GM12878 (cell line): ENCODE measurements around the gene C16orf74. TPM values are rescaled to one million over a fixed set of nuclear protein-coding genes. Genes with fewer than 3 reads are reported as not detected.

Source experiments
- ATAC-seq: fragments of 200-7000 bp; cut with Tn5 transposase; 3 replicates; pipeline ENCODE4 v1.9.1; 2020; ENCODE audit warnings: mild to moderate bottlenecking, moderate library complexity
- BruUV-seq: library from RNA; stranded (reverse); fragments of 400-500 nt; replicated peaks from 2 replicates; lab custom pipeline; 2021; lab: Mats Ljungman, UMichigan
- CTCF ChIA-PET: fragments of 300-600 bp; sonication (Branson Sonifier 250); formaldehyde crosslinking; extraction: SDS; loops from one replicate; lab custom pipeline; 2021; ENCODE audit warnings: inconsistent platforms; lab: Yijun Ruan, JAX
- POLR2A ChIA-PET: fragments of 350-600 bp; formaldehyde crosslinking; extraction: SDS; loops from one replicate; lab custom pipeline; 2021; ENCODE audit warnings: inconsistent platforms; lab: Charles Lee
- RAD21 ChIA-PET: fragments of 300-600 bp; sonication (Branson Sonifier 250); formaldehyde crosslinking; loops from one replicate; lab custom pipeline; 2023; ENCODE audit warnings: antibody characterized with exemption; ENCODE audit not compliant: unreplicated experiment; lab: Charles Lee
- SMC1A ChIA-PET: fragments of 300-600 bp; sonication (Branson Sonifier 250); formaldehyde crosslinking; loops from one replicate; lab custom pipeline; 2023; ENCODE audit not compliant: unreplicated experiment, uncharacterized antibody; lab: Charles Lee
- DNase-seq: peaks from one replicate; pipeline ENCODE4 v3.0.0-alpha.2; 2011; ENCODE audit warnings: low read depth, low spot score
- FAIRE-seq: peaks from 3 replicates; lab custom pipeline; 2011; peaks lifted over from hg19 to GRCh38; lab: Jason Lieb, UNC
- H2AFZ ChIP-seq: 2 replicates; pipeline ENCODE4 v1.6.0; 2011; ENCODE audit warnings: low read depth, low read length, control low read depth; ENCODE audit not compliant: control insufficient read depth
- H3K27ac ChIP-seq: 2 replicates; pipeline ENCODE4 v1.5.1; 2011; ENCODE audit warnings: control low read depth; ENCODE audit not compliant: control insufficient read depth, insufficient read depth
- H3K27me3 ChIP-seq, 2 experiments: replicated peaks in 1 of 2; 2 replicates each; pipeline versions ENCODE4 v1.6.0 to v1.6.1; 2011; ENCODE audit warnings: low read length in 1 of 2; ENCODE audit not compliant: control insufficient read depth in 2 of 2, insufficient read depth in 2 of 2
- H3K36me3 ChIP-seq, 2 experiments: 2 replicates each; pipeline ENCODE4 v1.5.1; 2011; ENCODE audit warnings: low read length in 1 of 2; ENCODE audit not compliant: control insufficient read depth in 2 of 2, insufficient read depth in 2 of 2
- H3K4me1 ChIP-seq: 2 replicates; pipeline ENCODE4 v1.6.1; 2011; ENCODE audit warnings: mild to moderate bottlenecking, low read length, moderate library complexity, mixed read lengths; ENCODE audit not compliant: control insufficient read depth, insufficient read depth
- H3K4me2 ChIP-seq: 2 replicates; pipeline ENCODE4 v1.6.0; 2011; ENCODE audit warnings: control low read depth; ENCODE audit not compliant: control insufficient read depth, insufficient read depth
- H3K4me3 ChIP-seq: fragments of 200-600 bp; sonication (generic); 2 replicates; pipeline ENCODE4 v1.5.1; 2016
- H3K79me2 ChIP-seq: 2 replicates; pipeline ENCODE4 v1.6.0; 2011; ENCODE audit warnings: low read length; ENCODE audit not compliant: control insufficient read depth, insufficient read depth
- H3K9ac ChIP-seq: 2 replicates; pipeline ENCODE4 v1.8.0; 2011; ENCODE audit warnings: low read length, control low read depth, mixed read lengths; ENCODE audit not compliant: control insufficient read depth, insufficient read depth
- H3K9me3 ChIP-seq: replicated peaks from 3 replicates; pipeline ENCODE4 v1.5.1; 2011; ENCODE audit warnings: mild to moderate bottlenecking, low read length; ENCODE audit not compliant: control insufficient read depth, insufficient read depth
- H4K20me1 ChIP-seq: 2 replicates; pipeline ENCODE4 v1.6.0; 2011; ENCODE audit not compliant: control insufficient read depth, insufficient read depth
- BHLHE40 ChIP-seq, 2 experiments: fragments of 450-650 bp in 1 of 2; IDR thresholded peaks; 2 replicates each; pipeline ENCODE4 v1.6.1; 2011 to 2017; ENCODE audit warnings: low read depth in 2 of 2, borderline replicate concordance in 1 of 2, improper control_type of control experiment in 1 of 2, low read length in 1 of 2, mild to moderate bottlenecking in 1 of 2
- CBFB ChIP-seq: IDR thresholded peaks from 2 replicates; pipeline ENCODE4 v1.6.1; 2016; ENCODE audit warnings: antibody characterized with exemption, low read depth
- CHD1 ChIP-seq: IDR thresholded peaks from 2 replicates; pipeline ENCODE4 v1.6.1; 2012; ENCODE audit warnings: low read depth, low read length, improper control_type of control experiment
- CHD2 ChIP-seq: IDR thresholded peaks from 2 replicates; pipeline ENCODE4 v1.6.1; 2011; ENCODE audit warnings: low read depth, low read length, improper control_type of control experiment, borderline replicate concordance
- CREB1 ChIP-seq: IDR thresholded peaks from 2 replicates; pipeline ENCODE4 v1.6.1; 2012; ENCODE audit warnings: low read depth, mild to moderate bottlenecking, inconsistent platforms
- CREM ChIP-seq: IDR thresholded peaks from 2 replicates; pipeline ENCODE4 v1.6.1; 2014; ENCODE audit warnings: antibody characterized with exemption, low read depth
- GABPA ChIP-seq: IDR thresholded peaks from 2 replicates; pipeline ENCODE4 v1.6.1; 2014; ENCODE audit warnings: antibody characterized with exemption, low read depth, mild to moderate bottlenecking, inconsistent platforms
- NR2F1 ChIP-seq: fragments of 450-650 bp; conservative IDR thresholded peaks from 2 replicates; pipeline ENCODE4 v1.6.1; 2017; ENCODE audit warnings: mild to moderate bottlenecking
- RUNX3 ChIP-seq: IDR thresholded peaks from 2 replicates; pipeline ENCODE4 v1.6.1; 2012; ENCODE audit warnings: low read length, inconsistent platforms
- SMARCA5 ChIP-seq: fragments of 450-650 bp; IDR thresholded peaks from 2 replicates; pipeline ENCODE4 v1.6.1; 2017; ENCODE audit warnings: mild to moderate bottlenecking
- SPI1 ChIP-seq: IDR thresholded peaks from 2 replicates; pipeline ENCODE4 v1.6.1; 2011; ENCODE audit warnings: low read depth, mild to moderate bottlenecking, low read length, moderate library complexity, borderline replicate concordance; ENCODE audit not compliant: insufficient read depth
- TCF12 ChIP-seq: IDR thresholded peaks from 2 replicates; pipeline ENCODE4 v1.6.1; 2011; ENCODE audit warnings: low read depth, mild to moderate bottlenecking, low read length
- TCF3 ChIP-seq: IDR thresholded peaks from 2 replicates; pipeline ENCODE4 v1.6.1; 2012; ENCODE audit warnings: low read depth, mild to moderate bottlenecking, low read length, borderline replicate concordance; ENCODE audit not compliant: insufficient read depth
- WGBS: methylation state at CpG from one replicate; pipeline ENCODE4 v1.1.6; 2016; ENCODE audit warnings: low lambda C conversion rate; ENCODE audit not compliant: insufficient replicate concordance, insufficient coverage; ENCODE audit errors: missing lambda C conversion rate; 5-methylcytosine and 5-hydroxymethylcytosine counted together
- in situ Hi-C: fragments of 300-500 bp; cut with MboI; formaldehyde crosslinking; loops from 9 replicates; pipeline ENCODE4 v1.14.3; 2018; ENCODE audit warnings: mixed read lengths
- intact Hi-C: fragments of 100-400 bp; cut with micrococcal nuclease; formaldehyde crosslinking; loops from one replicate; pipeline ENCODE4 v1.14.2; 2022; ENCODE audit not compliant: unreplicated experiment
- polyA plus RNA-seq, 11 experiments: library from polyadenylated mRNA; depleted of rRNA in 4 of 11; unstranded in 6 of 11; stranded (reverse) in 5 of 11; fragments of >200 nt; fragmentation: Nextera tagmentation in 4 of 11; fragmentation: Illumina TruSeq in 1 of 11; extraction: Ambion mirVana in 4 of 11; extraction: Trizol in 1 of 11; gene quantifications; 1 replicate in 1 of 11; 2 replicates in 10 of 11; pipeline versions ENCODE4 v1.2.1 to v1.2.3, GENCODE V29; 2011 to 2016; ENCODE audit warnings: inconsistent platforms in 2 of 11, missing spikeins in 2 of 11, low read depth in 1 of 11
- total RNA-seq, 4 experiments: library from RNA; depleted of rRNA in 3 of 4; stranded (reverse); fragments of >200 nt in 3 of 4; fragmentation: Illumina TruSeq in 1 of 4; extraction: Trizol in 1 of 4; gene quantifications; 2 replicates each; pipeline versions ENCODE4 v1.2.1 to v1.2.3, GENCODE V29; 2013 to 2021
- TF ChIP-seq, protein P1 (sequence below): fragments of 450-650 bp; IDR thresholded peaks from 2 replicates; pipeline ENCODE4 v1.6.1; 2017; ENCODE audit warnings: mild to moderate bottlenecking, moderate library complexity
- TF ChIP-seq, protein P2 (sequence below): IDR thresholded peaks from 2 replicates; pipeline ENCODE4 v1.6.1; 2011; ENCODE audit warnings: borderline replicate concordance, low read depth, mild to moderate bottlenecking, moderate library complexity, mixed read lengths, low read length; ENCODE audit not compliant: insufficient read depth; ENCODE audit errors: extremely low read length

C16orf74 gene
- total and polyA plus RNA-seq, 10 of the 15 experiments (the other 5 are each of a cell fraction or from before 2014, with no cell fraction given): 0.23 to 20.1 (median 6.8) TPM

DNA sequence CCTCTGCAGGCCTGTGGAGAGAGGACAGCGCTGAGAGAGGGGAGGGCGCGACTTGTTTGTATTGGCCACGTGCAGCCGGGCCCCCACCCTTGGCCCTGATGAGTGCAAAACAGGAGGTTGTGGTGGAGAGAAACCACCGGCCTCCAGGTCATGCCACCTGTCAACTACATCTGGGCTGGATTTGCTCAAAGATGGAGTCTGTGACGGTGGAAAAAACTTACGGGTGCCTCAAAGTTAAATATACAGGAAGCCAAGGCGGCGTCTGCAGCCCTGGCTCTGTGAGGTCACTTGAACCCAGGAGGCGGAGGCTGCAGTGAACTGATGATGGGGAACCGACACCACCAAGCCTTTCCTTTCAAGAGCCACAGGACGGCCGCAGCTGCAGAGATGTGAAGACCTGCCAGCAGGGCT, 15.7 kb downstream of the C16orf74 start:
- ChIA-PET RAD21 (no interaction called here), SMC1A (interaction anchor here (0.7 kb wide), 1 partner anchor 19 kb away, joined by 3 read pairs; no protein-coding TSS in a partner anchor), POLR2A (no interaction called here)
- no peak overlapping the region for H3K9ac ChIP-seq
- no peaks in the 10 kb centered on the region; the same call in 2 of the 3 replicates for H3K9me3 ChIP-seq
- H2AFZ ChIP-seq: no peak overlapping the region; the same call in 1 of the 2 replicates
- ATAC-seq (peak; percentile 95), FAIRE-seq (peak; percentile 72)
- H3K36me3 ChIP-seq: no peaks in the 10 kb centered on the region
- in situ Hi-C loops: no loop called here
- TF ChIP-seq SPI1 (0 out of 2 replicates have a peak, but pooled peaks have one; percentile 19), BHLHE40 (IDR thresholded peaks at IDR 0.05; ENCODE audit: borderline replicate concordance in 1 of 2, low read depth in 2 of 2, low read length in 1 of 2) (peak; percentile 59 to 73), SMARCA5 (no peak), NR2F1 (peak; percentile 45; the same call in 1 of the 2 replicates), CBFB (peak; percentile 43; the same call in 1 of the 2 replicates), GABPA (no peak), CREB1 (0 out of 2 replicates have a peak, but pooled peaks have one; percentile 51), CHD2 (no peak), CHD1 (no peak), TCF12 (0 out of 2 replicates have a peak, but pooled peaks have one; percentile 48), TCF3 (0 out of 2 replicates have a peak, but pooled peaks have one; percentile 32), CREM (0 out of 2 replicates have a peak, but pooled peaks have one; percentile 38), RUNX3 (peak; percentile 82)
- TF ChIP-seq, protein P1, sequence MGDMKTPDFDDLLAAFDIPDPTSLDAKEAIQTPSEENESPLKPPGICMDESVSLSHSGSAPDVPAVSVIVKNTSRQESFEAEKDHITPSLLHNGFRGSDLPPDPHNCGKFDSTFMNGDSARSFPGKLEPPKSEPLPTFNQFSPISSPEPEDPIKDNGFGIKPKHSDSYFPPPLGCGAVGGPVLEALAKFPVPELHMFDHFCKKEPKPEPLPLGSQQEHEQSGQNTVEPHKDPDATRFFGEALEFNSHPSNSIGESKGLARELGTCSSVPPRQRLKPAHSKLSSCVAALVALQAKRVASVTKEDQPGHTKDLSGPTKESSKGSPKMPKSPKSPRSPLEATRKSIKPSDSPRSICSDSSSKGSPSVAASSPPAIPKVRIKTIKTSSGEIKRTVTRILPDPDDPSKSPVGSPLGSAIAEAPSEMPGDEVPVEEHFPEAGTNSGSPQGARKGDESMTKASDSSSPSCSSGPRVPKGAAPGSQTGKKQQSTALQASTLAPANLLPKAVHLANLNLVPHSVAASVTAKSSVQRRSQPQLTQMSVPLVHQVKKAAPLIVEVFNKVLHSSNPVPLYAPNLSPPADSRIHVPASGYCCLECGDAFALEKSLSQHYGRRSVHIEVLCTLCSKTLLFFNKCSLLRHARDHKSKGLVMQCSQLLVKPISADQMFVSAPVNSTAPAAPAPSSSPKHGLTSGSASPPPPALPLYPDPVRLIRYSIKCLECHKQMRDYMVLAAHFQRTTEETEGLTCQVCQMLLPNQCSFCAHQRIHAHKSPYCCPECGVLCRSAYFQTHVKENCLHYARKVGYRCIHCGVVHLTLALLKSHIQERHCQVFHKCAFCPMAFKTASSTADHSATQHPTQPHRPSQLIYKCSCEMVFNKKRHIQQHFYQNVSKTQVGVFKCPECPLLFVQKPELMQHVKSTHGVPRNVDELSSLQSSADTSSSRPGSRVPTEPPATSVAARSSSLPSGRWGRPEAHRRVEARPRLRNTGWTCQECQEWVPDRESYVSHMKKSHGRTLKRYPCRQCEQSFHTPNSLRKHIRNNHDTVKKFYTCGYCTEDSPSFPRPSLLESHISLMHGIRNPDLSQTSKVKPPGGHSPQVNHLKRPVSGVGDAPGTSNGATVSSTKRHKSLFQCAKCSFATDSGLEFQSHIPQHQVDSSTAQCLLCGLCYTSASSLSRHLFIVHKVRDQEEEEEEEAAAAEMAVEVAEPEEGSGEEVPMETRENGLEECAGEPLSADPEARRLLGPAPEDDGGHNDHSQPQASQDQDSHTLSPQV: no peak
- TF ChIP-seq, protein P2, sequence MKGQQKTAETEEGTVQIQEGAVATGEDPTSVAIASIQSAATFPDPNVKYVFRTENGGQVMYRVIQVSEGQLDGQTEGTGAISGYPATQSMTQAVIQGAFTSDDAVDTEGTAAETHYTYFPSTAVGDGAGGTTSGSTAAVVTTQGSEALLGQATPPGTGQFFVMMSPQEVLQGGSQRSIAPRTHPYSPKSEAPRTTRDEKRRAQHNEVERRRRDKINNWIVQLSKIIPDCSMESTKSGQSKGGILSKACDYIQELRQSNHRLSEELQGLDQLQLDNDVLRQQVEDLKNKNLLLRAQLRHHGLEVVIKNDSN: peak; percentile 59
- TF ChIP-seq, all 136 proteins: peak for 10
- H3K27ac ChIP-seq: no peak overlapping the region
- WGBS: 2% methylated on average over 14 of the region's 14 CpGs
- BruUV-seq: no TSS peak
- peak overlapping the region; percentile 34; the same call in 1 of the 2 replicates for H3K4me2 ChIP-seq
- H3K79me2 ChIP-seq: no peaks in the 10 kb centered on the region
- H3K27me3 ChIP-seq: no peaks in the 10 kb centered on the region
- H4K20me1 ChIP-seq: no peaks in the 10 kb centered on the region; the same call in 1 of the 2 replicates
- intact Hi-C loops: loop anchor here (2.0 kb wide), 1 partner anchor 22 kb away; no protein-coding TSS in a partner anchor
- DNase-seq: peak; percentile 43
- CTCF ChIA-PET: interaction anchor here (2.6 kb wide), 1 partner anchor 24 kb away, joined by 9 read pairs; no protein-coding TSS in a partner anchor
- no peak overlapping the region; the same call in 1 of the 2 replicates for H3K4me3 ChIP-seq
- peaks cover 15% of the 10 kb centered on the region for H3K4me1 ChIP-seq
